ENCODE data around the gene TYRP1. TPM values are rescaled to one million over a fixed set of nuclear protein-coding genes. Genes with fewer than 3 reads are reported as not detected.
"Not testable (repeated sequence)": the region's sequence is repeated elsewhere in the genome, so short reads cannot be mapped to it uniquely, and the experiment has no call there.

The TYRP1 gene
- total and polyA plus RNA-seq, 7 donors, result 0.09 to 1.2 (median 0.31) TPM; not detected in 3

GRCh38 chr9:12666813-12667212 lies 26.4 kb upstream of the TYRP1 start:
- DNase-seq, result no peak
- no peak overlapping the region for H3K27ac ChIP-seq
- no peaks in the 10 kb centered on the region for H3K4me1 ChIP-seq
- intact Hi-C loops (cut with DNase I), result no loop called here
- TF ChIP-seq EP300 (IDR thresholded peaks at IDR 0.05) (no peak), POLR2A (IDR thresholded peaks at IDR 0.05) (no peak), CTCF (IDR thresholded peaks at IDR 0.05) (no peak), POLR2AphosphoS5 (IDR thresholded peaks at IDR 0.05) (no peak)
- H3K9me3 ChIP-seq, result no peaks in the 10 kb centered on the region
- H3K27me3 ChIP-seq, result no peaks in the 10 kb centered on the region
- 55 to 58% methylated on average over 2 of the region's 2 CpGs for WGBS, 2 donors
- H3K36me3 ChIP-seq, result no peaks in the 10 kb centered on the region
- H3K4me3 ChIP-seq, result no peak overlapping the region

GRCh38 chr9:12667892-12668291 lies 25.3 kb upstream of the TYRP1 start:
- H3K27ac ChIP-seq, result no peak overlapping the region
- intact Hi-C loops (cut with DNase I), result no loop called here
- H3K4me1 ChIP-seq, result no peaks in the 10 kb centered on the region
- TF ChIP-seq EP300 (IDR thresholded peaks at IDR 0.05) (no peak), CTCF (IDR thresholded peaks at IDR 0.05) (no peak), POLR2A (IDR thresholded peaks at IDR 0.05) (no peak), POLR2AphosphoS5 (IDR thresholded peaks at IDR 0.05) (no peak)
- H3K36me3 ChIP-seq, result no peaks in the 10 kb centered on the region
- DNase-seq, result no peak
- WGBS, 2 donors, result 86 to 90% methylated on average over 3 of the region's 3 CpGs
- no peaks in the 10 kb centered on the region for H3K9me3 ChIP-seq
- no peak overlapping the region for H3K4me3 ChIP-seq
- H3K27me3 ChIP-seq, result no peaks in the 10 kb centered on the region

- DNase-seq, result no peak
- intact Hi-C loops (cut with DNase I), result no loop called here
- Histone ChIP-seq H3K36me3 (no peaks in the 10 kb centered on the region), H3K9me3 (no peaks in the 10 kb centered on the region), H3K4me1 (no peaks in the 10 kb centered on the region), H3K27me3 (no peaks in the 10 kb centered on the region), H3K27ac (no peak overlapping the region), H3K4me3 (no peak overlapping the region)
- TF ChIP-seq POLR2AphosphoS5 (IDR thresholded peaks at IDR 0.05) (no peak), POLR2A (IDR thresholded peaks at IDR 0.05) (no peak), CTCF (IDR thresholded peaks at IDR 0.05) (no peak), EP300 (IDR thresholded peaks at IDR 0.05) (no peak)
- WGBS, 2 donors, result 60 to 82% methylated on average over 2 of the region's 2 CpGs
Observed at GRCh38 chr9:12670006-12670405, 23.2 kb upstream of the TYRP1 start.

GRCh38 chr9:12674961-12675360 lies 18.2 kb upstream of the TYRP1 start:
- intact Hi-C loops (cut with DNase I), result no loop called here
- H3K27me3 ChIP-seq, result no peaks in the 10 kb centered on the region
- H3K27ac ChIP-seq, result no peak overlapping the region
- H3K4me1 ChIP-seq, result no peaks in the 10 kb centered on the region
- no peak overlapping the region for H3K4me3 ChIP-seq
- no peak for DNase-seq
- 79 to 85% methylated on average over 5 of the region's 5 CpGs for WGBS, 2 donors
- no peaks in the 10 kb centered on the region for H3K9me3 ChIP-seq
- no peak for TF ChIP-seq POLR2A (IDR thresholded peaks at IDR 0.05)
- TF ChIP-seq POLR2AphosphoS5 (IDR thresholded peaks at IDR 0.05), result no peak
- TF ChIP-seq EP300 (IDR thresholded peaks at IDR 0.05), result no peak
- no peak for TF ChIP-seq CTCF (IDR thresholded peaks at IDR 0.05)
- H3K36me3 ChIP-seq, result no peaks in the 10 kb centered on the region

- H3K4me1 ChIP-seq; H3K4me3 ChIP-seq; H3K9me3 ChIP-seq; intact Hi-C loops (cut with DNase I); H3K27ac ChIP-seq; H3K36me3 ChIP-seq; H3K27me3 ChIP-seq; DNase-seq: not testable (repeated sequence)
- WGBS, 2 donors, result 93 to 96% methylated on average over 11 of the region's 11 CpGs
Observed at GRCh38 chr9:12677462-12678126, 15.6 kb upstream of the TYRP1 start.

All from sigmoid colon (tissue), 7 donors.